Stimulated activated CD8-positive, alpha-beta memory T cell treated with anti-CD3 and anti-CD28 coated beads, Interleukin-2, amount 100 ng/mL, for 1 hour (primary cell): ENCODE results near the gene PCNA.
"Not testable (repeated sequence)": the region's sequence is repeated elsewhere in the genome, so short reads cannot be mapped to it uniquely, and the experiment has no call there.

Experiments used
- DNase-seq, 2 donors: peaks; one replicate each; pipeline ENCODE4 v3.0.0-alpha.2; 2020; ENCODE audit warnings: low read depth in 2 of 2

PCNA gene

GRCh38 chr20:5143851-5144250, 24.1 kb upstream of the PCNA start:
- no peak for DNase-seq

DNA sequence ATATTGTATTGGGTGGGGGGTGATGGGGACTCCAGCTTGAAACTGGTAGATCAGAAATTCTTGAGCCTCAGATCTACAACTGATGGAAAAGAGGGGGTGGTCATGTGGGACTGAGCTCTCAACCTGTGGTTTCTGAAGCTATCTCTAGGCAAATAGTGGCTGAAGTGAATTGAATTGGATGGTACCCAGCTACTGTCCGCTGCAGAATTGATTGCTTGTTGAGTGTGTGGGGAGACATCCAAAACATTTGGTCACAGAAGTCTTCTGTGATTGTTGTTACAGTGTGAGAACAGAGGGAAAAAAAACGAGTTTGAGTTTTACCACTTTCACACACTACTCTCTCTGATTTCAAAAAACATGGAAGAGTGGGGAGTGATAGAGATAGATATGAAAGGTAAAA, 21.9 kb upstream of the PCNA start:
- DNase-seq = no peak

GRCh38 chr20:5140195-5140594, 20.4 kb upstream of the PCNA start:
- no peak for DNase-seq

- DNase-seq = no peak
Measured at GRCh38 chr20:5136096-5136495, 16.3 kb upstream of the PCNA start.

DNA sequence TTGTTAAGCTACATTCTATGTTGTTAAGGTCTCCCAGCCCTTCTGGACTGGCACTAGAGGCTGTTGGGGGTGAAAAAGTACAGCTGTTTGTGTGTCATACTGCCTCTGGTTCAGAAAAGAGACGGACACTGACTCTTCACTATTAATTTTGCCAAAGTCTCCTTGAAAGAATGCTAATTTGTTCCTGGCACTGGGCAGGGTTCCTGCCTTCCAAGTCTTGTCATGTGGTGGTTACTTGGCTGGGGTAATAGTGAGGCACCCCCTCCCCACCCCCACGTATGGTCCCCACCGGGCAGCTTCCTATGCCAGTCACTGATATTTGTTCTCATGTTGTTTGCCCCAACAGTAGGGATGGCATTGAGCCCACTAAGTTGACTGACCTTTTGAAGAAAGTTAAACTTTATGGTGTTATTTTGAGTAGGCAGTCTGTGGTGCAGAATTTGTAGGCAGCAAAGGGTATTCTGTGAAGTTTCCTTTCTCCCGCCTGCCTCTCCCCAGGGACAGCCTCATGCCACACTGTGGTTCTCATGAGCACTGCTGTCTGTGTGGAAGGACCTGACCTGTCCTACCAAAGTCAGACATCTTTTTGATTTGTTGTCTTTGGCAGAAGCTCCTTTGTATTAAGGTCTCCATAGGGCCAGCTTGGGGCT, 15.7 kb upstream of the PCNA start:
- no peak for DNase-seq

GRCh38 chr20:5133998-5134397, 14.2 kb upstream of the PCNA start:
- DNase-seq = no peak

DNA sequence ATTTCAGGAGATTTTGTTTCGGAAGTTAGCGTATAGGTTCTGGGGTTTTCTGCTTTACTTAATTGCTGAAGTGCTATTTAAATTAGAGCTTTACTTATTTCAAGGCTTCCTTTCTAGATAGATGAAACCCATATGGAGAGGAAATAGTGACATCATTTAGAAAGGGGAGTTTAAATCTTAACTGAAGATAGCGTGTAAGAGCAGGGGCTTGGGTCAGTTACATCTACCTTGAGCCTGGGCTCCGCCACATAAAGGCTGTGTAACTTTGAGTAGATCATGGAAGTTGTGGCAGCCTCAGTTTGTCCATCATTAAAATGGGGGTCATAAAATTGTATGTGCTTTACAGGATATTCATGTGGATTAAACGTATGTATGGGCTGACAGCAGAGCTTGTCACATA, 11.7 kb upstream of the PCNA start:
- no peak for DNase-seq

- DNase-seq = no peak
Measured at GRCh38 chr20:5128886-5129285, 9.1 kb upstream of the PCNA start.

- DNase-seq = no peak
Measured at GRCh38 chr20:5127859-5128424, 8.2 kb upstream of the PCNA start.

DNA sequence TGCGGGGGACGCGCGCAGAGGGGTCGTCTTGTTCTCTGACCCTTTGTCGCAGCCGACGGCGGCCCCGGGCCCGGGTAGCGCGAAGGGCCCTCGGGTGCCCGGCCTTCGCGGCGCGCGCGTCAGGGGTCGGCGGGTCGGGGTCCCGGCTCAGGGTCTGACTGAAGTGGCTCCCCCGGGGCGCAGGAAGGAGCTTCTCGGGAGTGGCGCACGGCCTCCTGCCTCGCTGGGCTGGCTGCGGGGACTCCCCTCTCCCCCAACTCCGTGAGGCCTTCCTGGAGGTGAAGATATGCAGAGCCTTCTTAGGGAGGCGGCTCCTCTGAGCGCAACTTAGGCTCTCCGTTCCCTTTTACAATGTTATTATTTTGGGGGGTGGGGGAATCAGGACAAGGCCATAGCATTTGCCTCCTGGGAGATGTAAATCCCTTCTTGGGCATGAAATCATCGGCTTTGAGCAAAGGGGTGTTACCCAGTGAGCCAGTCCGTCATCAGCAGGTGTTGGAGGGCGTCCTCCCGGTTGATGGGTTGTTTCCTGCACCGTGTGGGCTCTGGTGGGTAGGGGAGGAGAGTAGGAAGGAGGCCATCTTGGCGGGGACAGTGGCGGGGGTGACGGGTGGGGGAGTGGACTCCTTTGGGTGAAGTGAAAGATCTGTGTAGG, 7.6 kb upstream of the PCNA start:
- peak; percentile 24 to 45 for DNase-seq

DNA sequence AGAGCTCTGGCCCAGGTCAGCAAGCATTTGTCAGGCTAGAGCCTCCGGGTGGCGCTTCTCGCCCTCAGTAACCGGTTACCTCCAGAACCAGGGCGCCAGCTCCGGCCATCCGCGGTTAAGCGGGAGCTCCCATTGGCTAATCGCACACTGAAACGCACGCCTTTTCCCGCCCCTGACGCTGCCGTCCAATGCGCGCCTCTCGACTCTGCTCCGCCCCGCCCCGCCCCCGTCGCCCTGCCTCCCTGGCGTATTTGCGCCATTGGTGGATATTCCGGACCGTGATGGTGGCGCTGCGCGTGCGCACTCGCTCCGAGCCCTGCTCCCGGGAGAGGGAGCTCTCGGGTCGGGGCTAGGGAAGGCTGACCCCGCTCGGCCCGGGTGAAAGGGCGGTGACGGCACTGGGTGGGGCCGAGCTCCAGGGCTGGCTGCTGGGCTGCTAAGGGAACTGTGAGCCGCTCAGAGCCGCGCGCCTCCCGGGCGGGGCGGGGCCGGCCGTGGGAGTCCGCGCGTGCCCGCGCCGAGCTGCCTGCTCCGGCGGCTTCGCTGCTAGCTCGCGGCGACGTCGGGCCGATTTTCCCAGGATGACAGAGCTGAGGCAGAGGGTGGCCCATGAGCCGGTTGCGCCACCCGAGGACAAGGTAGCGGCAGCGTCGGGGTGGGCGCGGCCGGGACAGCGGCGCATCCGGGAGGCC, 6.9 kb upstream of the PCNA start, which contains the start of gene CDS2:
CDS2 (plus strand) TSS at position 497 of the 692 bp plus-strand sequence; CDS start at position 582, 85 bp downstream.
- peak; percentile 100 for DNase-seq

- DNase-seq = no peak
Measured at GRCh38 chr20:5122873-5123260, 3.1 kb upstream of the PCNA start.

DNA sequence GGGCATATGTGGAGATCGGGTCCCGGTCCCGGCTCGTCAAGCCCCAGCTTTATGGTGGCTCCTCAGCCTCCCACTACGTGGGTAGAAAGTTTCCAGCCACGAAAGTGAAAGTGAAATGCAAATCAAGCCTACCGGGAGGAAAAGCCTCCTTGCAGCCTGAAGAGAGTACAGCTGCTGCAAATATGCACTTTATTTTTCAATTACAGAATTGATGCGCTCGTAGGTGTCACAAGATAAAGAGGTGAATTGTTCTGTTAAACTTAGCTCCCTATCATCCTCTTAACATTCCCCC, 373 bp upstream of the PCNA start:
- DNase-seq = no peak

- DNase-seq = no peak
Measured at GRCh38 chr20:5119143-5119434, 669 bp downstream of the PCNA start.

GRCh38 chr20:5118220-5119142, 1.3 kb downstream of the PCNA start:
- no peak for DNase-seq

- DNase-seq = no peak
Measured at GRCh38 chr20:5116875-5117274, 2.9 kb downstream of the PCNA start.

DNA sequence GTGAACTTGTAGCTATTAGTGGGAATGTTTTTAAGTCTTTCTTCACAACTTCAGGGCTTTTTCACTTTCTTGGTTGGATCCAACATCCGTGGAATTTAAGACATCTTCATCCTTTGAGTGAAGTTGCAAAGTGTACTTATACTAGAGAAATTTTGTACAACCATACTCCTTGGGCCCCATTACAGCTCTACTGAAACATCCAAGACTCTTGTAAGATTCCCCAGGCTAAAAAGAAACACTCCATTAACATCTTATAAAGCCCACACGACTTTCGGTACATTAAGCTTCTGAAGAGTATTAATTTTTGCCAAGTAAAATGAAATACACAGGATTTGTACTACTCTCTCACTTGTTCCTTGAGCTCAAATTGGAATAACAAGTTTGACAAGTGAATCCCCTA, 5.4 kb downstream of the PCNA start:
- no peak for DNase-seq

- DNase-seq = no peak
Measured at GRCh38 chr20:5113615-5113986, 6.2 kb downstream of the PCNA start.

DNA sequence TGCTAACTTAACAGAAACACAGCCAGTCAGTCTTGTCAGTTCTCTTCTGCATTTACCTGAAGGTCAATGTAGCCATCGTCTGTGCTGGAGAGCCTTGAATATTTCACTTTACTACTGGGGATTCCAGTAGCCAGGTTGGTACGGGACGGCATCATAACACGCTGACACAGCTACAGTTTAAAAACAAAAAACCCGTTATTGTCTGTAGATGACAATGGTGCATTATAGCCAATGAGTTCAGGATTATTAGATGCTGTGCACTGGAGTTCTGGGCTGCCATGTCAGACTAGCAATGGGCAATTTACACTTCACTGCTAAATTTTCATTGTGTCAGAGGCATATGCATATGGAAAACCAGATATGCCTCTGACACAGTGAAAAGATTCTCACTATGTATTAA, 10.5 kb downstream of the PCNA start:
- DNase-seq = no peak

DNA sequence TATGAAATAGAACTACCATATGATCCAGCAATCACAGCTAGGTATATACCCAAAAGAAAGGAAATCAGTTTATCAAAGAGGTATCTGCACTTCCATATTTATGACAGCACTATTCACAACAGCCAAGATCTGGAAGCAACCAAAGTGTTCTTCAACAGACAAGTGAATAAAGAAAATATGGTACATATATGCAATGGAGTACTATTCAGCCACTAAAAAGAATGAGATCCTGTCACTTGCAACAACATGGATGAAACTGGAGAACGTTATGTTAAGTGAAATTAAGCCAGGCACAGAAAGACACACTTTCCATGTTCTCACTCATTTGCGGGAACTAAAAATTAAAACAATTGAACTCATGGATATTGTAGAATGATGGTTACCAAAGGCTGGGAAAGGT, 15.3 kb downstream of the PCNA start:
- DNase-seq = no peak

DNA sequence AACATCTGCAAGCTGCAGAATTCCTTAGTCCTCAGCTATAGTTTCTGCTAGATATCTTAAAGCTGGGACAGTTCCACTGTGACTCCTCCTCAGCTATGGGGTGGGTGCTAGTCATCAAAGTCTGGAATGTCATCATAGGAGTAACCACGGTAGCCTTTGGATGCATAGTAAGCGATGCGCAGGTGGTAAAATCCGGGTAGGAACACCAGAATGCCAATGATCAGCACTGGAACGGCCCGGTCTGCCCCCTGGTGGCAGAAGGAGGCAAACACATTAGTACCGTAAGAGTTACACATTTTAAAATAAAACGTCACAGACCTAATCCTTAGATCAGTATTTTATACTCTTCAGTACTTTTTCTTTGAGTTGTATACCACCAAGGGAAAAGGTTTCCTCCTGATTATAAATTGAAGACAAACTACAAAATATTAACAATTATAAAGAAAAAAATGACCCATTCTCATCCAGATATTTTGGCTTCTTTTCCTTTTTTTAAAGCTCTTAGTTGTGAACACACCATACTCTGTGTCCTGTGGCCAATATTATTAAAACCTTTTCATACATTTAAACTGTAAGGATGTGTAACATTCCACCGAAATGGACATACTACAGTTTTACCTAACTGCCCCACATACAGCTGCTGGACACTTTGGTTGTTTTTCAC, 18.9 kb downstream of the PCNA start:
- DNase-seq = peak; percentile 57 to 58

GRCh38 chr20:5099909-5100308, 19.8 kb downstream of the PCNA start:
- DNase-seq = not testable (repeated sequence)
